Osteoblast (primary cell): ENCODE data around the gene CD68. TPM values are rescaled to one million over a fixed set of nuclear protein-coding genes. Genes with fewer than 3 reads are reported as not detected.

Experiments
- DNase-seq: peaks from one replicate; pipeline ENCODE4 v3.0.0; 2011; ENCODE audit warnings: low spot score, mixed read lengths; ENCODE audit not compliant: insufficient read length; ENCODE audit errors: missing footprints
- H2AFZ ChIP-seq: 2 replicates; pipeline ENCODE4 v1.6.0; 2011; ENCODE audit warnings: mild to moderate bottlenecking, low read length
- H3K27ac ChIP-seq: 2 replicates; pipeline ENCODE4 v1.5.1; 2011; ENCODE audit warnings: mild to moderate bottlenecking, low read depth, low read length, moderate library complexity
- H3K27me3 ChIP-seq: 2 replicates; pipeline ENCODE4 v1.6.0; 2012; ENCODE audit warnings: mild to moderate bottlenecking, control low read depth, inconsistent platforms, low read length, moderate library complexity; ENCODE audit not compliant: insufficient read depth
- H3K36me3 ChIP-seq: 2 replicates; pipeline ENCODE4 v1.5.1; 2011; ENCODE audit warnings: mild to moderate bottlenecking, low read length, control low read depth, moderate library complexity; ENCODE audit not compliant: insufficient read depth
- H3K4me1 ChIP-seq: 2 replicates; pipeline ENCODE4 v1.5.1; 2011; ENCODE audit warnings: mild to moderate bottlenecking, low read length, control low read depth, moderate library complexity; ENCODE audit not compliant: insufficient read depth
- H3K4me2 ChIP-seq: 2 replicates; pipeline ENCODE4 v1.6.0; 2011; ENCODE audit warnings: mild to moderate bottlenecking, low read length; ENCODE audit not compliant: insufficient read depth
- H3K4me3 ChIP-seq: fragments of 200-600 bp; sonication (generic); 3 replicates; pipeline ENCODE4 v1.5.1; 2012; ENCODE audit warnings: mild to moderate bottlenecking, low read length, inconsistent platforms; ENCODE audit not compliant: insufficient read depth
- H3K79me2 ChIP-seq: 2 replicates; pipeline ENCODE4 v1.6.0; 2012; ENCODE audit warnings: mild to moderate bottlenecking, low read length, control low read depth, inconsistent platforms; ENCODE audit not compliant: insufficient read depth
- H3K9me3 ChIP-seq: 2 replicates; pipeline ENCODE4 v1.5.1; 2011; ENCODE audit warnings: low read depth, low read length, control low read depth
- H4K20me1 ChIP-seq: 2 replicates; pipeline ENCODE4 v1.6.0; 2012; ENCODE audit warnings: mild to moderate bottlenecking, low read length, control low read depth; ENCODE audit not compliant: insufficient read depth
- CTCF ChIP-seq: IDR thresholded peaks from 2 replicates; pipeline ENCODE4 v1.5.1; 2011; ENCODE audit warnings: mild to moderate bottlenecking, low read depth, low read length, moderate library complexity; ENCODE audit errors: extremely low read depth
- total RNA-seq: library from RNA; depleted of rRNA; stranded (reverse); fragments of >200 nt; gene quantifications from 2 replicates; pipeline ENCODE4 v1.2.3, GENCODE V29; 2012

CD68 gene
- total RNA-seq, 1 donor, result 31.8 TPM

DNA sequence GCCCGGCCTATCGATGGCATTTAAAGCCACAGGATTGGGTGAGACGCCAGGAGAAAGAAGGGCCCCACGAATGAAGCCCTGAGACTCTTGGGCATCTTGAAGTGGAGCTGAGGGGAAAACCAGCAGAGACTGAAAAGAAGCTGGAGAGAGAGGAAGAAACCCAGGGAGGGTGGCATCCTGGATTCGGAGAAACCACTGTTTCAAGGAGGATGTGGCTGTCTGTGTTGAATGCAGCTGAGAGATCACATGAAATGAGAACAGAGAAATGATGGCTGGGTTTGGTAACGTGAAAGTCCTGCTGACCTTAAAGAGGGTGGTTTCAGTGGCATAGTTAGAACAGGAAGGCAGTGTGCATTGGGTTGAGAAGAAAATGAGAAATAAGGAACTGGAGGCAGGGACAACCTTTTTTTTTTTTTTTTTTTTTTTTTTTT, 26.8 kb upstream of the CD68 start:
- H3K9me3 ChIP-seq, result no peaks in the 10 kb centered on the region
- TF ChIP-seq CTCF, result no peak

GRCh38 chr17:7553356-7553755, 26.1 kb upstream of the CD68 start:
- no peaks in the 10 kb centered on the region for H3K36me3 ChIP-seq
- no peaks in the 10 kb centered on the region for H3K79me2 ChIP-seq
- peaks cover 14% of the 10 kb centered on the region for H3K4me1 ChIP-seq
- no peak overlapping the region for H3K4me2 ChIP-seq
- TF ChIP-seq CTCF, result no peak
- no peak overlapping the region for H2AFZ ChIP-seq
- no peaks in the 10 kb centered on the region for H4K20me1 ChIP-seq
- H3K9me3 ChIP-seq, result no peaks in the 10 kb centered on the region
- DNase-seq, result no peak
- no peaks in the 10 kb centered on the region for H3K27me3 ChIP-seq
- no peak overlapping the region for H3K27ac ChIP-seq
- H3K4me3 ChIP-seq, result no peak overlapping the region

More for the DNA sequence above, 26.8 kb upstream of the CD68 start:
- H3K27me3 ChIP-seq, result no peaks in the 10 kb centered on the region
- H4K20me1 ChIP-seq, result no peaks in the 10 kb centered on the region
- no peak overlapping the region for H3K4me3 ChIP-seq
- DNase-seq, result no peak
- H3K27ac ChIP-seq, result no peak overlapping the region
- H3K4me2 ChIP-seq, result no peak overlapping the region
- no peak overlapping the region for H2AFZ ChIP-seq
- no peaks in the 10 kb centered on the region for H3K36me3 ChIP-seq
- H3K79me2 ChIP-seq, result no peaks in the 10 kb centered on the region
- H3K4me1 ChIP-seq, result peaks cover 10% of the 10 kb centered on the region

DNA sequence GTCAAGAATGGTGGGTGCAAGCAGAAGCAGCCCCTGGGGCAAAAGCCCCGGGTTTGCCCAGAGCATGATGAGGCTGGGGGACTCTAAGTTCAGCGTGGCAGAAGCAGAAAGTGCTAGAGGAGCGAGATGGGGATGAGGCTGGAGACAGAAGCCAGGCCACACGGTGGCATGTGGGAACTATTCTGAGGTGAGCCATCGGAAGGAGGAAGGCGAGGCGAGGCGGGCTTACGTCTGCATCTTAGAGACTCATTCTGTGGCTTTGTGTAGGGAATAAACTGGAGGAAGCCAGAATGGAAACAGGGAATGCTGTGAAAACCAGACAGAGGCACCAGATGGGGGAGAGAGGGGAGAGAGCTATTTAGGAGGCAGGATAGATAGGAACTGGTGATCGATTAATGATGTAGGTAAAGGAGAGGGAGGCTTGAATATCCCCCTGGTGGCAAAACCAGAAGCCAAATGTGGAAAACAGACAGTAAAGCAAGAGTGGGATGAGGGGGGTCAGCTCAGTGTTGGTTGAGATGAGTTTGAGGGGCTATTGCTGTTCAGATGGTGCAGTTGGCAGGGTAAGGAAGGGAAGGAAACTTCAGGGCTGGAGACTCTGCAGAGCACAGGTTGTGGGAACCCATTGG, 24.0 kb upstream of the CD68 start:
- H3K27me3 ChIP-seq, result no peaks in the 10 kb centered on the region
- H3K79me2 ChIP-seq, result no peaks in the 10 kb centered on the region
- no peaks in the 10 kb centered on the region for H3K9me3 ChIP-seq
- no peak overlapping the region for H2AFZ ChIP-seq
- peaks cover 14% of the 10 kb centered on the region for H3K4me1 ChIP-seq
- H3K27ac ChIP-seq, result no peak overlapping the region
- no peak overlapping the region for H3K4me3 ChIP-seq
- no peaks in the 10 kb centered on the region for H4K20me1 ChIP-seq
- TF ChIP-seq CTCF, result peak; percentile 9
- H3K36me3 ChIP-seq, result no peaks in the 10 kb centered on the region
- H3K4me2 ChIP-seq, result no peak overlapping the region
- no peak for DNase-seq

DNA sequence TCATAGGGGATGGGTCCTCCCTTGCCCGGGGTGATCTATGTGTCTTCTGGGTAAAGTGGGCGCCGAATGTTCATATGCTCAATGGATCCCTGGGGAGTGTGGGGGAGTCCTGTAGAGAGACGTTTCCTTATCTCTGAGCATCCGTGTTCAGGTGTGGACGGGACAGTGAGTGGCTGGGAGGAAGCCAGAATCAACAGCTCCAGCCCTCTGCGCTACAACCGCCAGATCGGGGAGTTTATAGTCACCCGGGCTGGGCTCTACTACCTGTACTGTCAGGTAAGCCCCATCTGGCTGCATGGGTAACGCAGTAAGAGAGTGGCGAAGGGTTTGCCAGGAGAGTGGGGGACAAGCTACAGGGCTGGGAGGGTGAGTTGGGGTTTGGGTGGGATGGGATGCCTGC, 22.8 kb upstream of the CD68 start:
- no peak for DNase-seq
- Histone ChIP-seq H2AFZ (no peak overlapping the region), H3K36me3 (no peaks in the 10 kb centered on the region), H3K4me3 (no peak overlapping the region), H3K9me3 (no peaks in the 10 kb centered on the region), H3K4me2 (no peak overlapping the region), H4K20me1 (no peaks in the 10 kb centered on the region), H3K4me1 (peaks cover 21% of the 10 kb centered on the region), H3K27ac (no peak overlapping the region), H3K79me2 (peaks cover 2% of the 10 kb centered on the region), H3K27me3 (no peaks in the 10 kb centered on the region)
- no peak for TF ChIP-seq CTCF
